ENCODE measurements around the gene KDM5C. TPM values are rescaled to one million over a fixed set of nuclear protein-coding genes. Genes with fewer than 3 reads are reported as not detected.

The KDM5C gene
- total and polyA plus RNA-seq, 9 of the 15 experiments (the other 6 are each of a cell fraction or from before 2014, with no cell fraction given) = 0.62 to 136 (median 52.4) TPM

DNA sequence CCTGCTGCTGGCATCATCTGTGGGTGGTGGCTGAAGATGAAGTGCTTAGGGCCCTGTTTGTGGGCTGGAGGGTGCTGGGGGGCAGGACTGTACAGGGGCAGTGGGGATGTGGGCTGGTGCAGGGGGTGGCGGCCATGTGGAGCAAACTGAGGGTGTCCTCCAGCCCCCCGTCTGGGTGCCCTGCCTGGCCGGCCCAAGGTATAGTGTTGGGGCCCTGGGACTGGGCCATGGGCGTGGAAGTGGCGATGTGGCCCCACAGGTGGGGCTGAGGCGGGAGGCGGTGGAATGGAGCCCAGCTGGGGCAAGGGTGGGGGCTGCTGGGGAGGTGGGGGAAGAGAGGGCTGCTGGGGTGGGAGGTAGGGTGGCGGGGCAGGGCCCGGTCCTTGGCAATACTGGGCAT lies 9.5 kb upstream of the KDM5C start:
- FAIRE-seq = no peak
- TF ChIP-seq POLR2G (IDR thresholded peaks at IDR 0.05; ENCODE audit: low read depth, low read length) (peak; percentile 51; the same call in 1 of the 2 replicates), ZNF133 (CRISPR knock-in tag; IDR thresholded peaks at IDR 0.05) (no peak)
- Histone ChIP-seq H3K4me1 (replicated peaks in 1 of 2; ENCODE audit: control insufficient read depth in 2 of 2, insufficient read depth in 2 of 2, low read length in 2 of 2) (peaks cover 5 to 13% of the 10 kb centered on the region in 2 experiments; a peak in 2 of 5 replicates), H3K27me3 (ENCODE audit: control insufficient read depth in 2 of 2, insufficient read depth in 2 of 2, low read length in 2 of 2) (no peaks in the 10 kb centered on the region), H3K9me3 (replicated peaks; ENCODE audit: control insufficient read depth, insufficient read depth, low read depth, low read length) (no peaks in the 10 kb centered on the region), H3K79me2 (ENCODE audit: control insufficient read depth, insufficient read depth, low read length) (no peaks in the 10 kb centered on the region), H3K36me3 (ENCODE audit: control insufficient read depth, insufficient read depth, low read length) (peaks cover 25% of the 10 kb centered on the region; the same call in 2 of the 3 replicates), H3K4me3 (no peak overlapping the region), H4K20me1 (replicated peaks; ENCODE audit: control insufficient read depth, insufficient read depth, low read length) (no peaks in the 10 kb centered on the region; the same call in 1 of the 2 replicates), H3K9ac (ENCODE audit: insufficient read depth in 1 of 2, low read depth in 2 of 2, low read length in 2 of 2) (no peak overlapping the region), H3K27ac (ENCODE audit: extremely low read depth, low read depth, low read length) (no peak overlapping the region), H3K9me1 (ENCODE audit: control insufficient read depth, insufficient read depth, low read length) (no peaks in the 10 kb centered on the region), H2AFZ (ENCODE audit: low read depth, low read length) (no peak overlapping the region), H3K4me2 (ENCODE audit: insufficient read depth, low read length) (no peak overlapping the region)
- WGBS (ENCODE audit: insufficient coverage, low coverage, missing lambda C conversion rate) = 89% methylated on average over 3 of the region's 9 CpGs
- ChIA-PET POLR2A (no interaction called here), CTCF (ENCODE audit: low intra/inter-chr PET ratio) (no interaction called here)
- ATAC-seq = no peak
- intact Hi-C loops (cut with micrococcal nuclease) (no loop called here), in situ Hi-C loops (cut with MboI) (no loop called here)
- DNase-seq (ENCODE audit: extremely low read depth in 1 of 4, low spot score in 3 of 4) = no peak
- no TSS peak for BruUV-seq (replicated peaks)

DNA sequence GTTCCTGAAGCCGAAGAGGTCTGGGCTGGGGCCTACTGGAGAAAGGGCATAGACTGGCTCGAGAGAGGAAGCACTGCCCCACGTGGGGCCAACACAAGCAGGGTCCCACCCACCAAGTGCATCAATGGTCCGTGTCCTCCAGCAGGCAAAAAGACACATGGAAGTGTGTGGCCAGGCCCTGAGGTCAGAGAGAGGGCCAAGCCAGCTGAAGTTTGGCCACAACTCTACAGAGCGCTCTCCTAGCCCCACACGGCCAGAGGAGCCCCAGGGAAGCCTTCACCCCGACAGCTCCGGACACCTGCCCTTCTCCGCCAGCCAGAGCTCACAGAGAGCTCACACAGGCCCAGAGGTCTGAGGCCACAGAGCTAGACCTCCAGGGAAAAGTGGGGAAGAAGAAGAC lies 8.5 kb upstream of the KDM5C start:
- Histone ChIP-seq H3K4me2 (ENCODE audit: insufficient read depth, low read length) (no peak overlapping the region), H3K9ac (ENCODE audit: insufficient read depth in 1 of 2, low read depth in 2 of 2, low read length in 2 of 2) (no peak overlapping the region; a peak in 1 of 4 replicates), H2AFZ (ENCODE audit: low read depth, low read length) (no peak overlapping the region), H3K36me3 (ENCODE audit: control insufficient read depth, insufficient read depth, low read length) (peaks cover 18% of the 10 kb centered on the region; the same call in 2 of the 3 replicates), H3K27me3 (ENCODE audit: control insufficient read depth in 2 of 2, insufficient read depth in 2 of 2, low read length in 2 of 2) (no peaks in the 10 kb centered on the region), H4K20me1 (replicated peaks; ENCODE audit: control insufficient read depth, insufficient read depth, low read length) (no peaks in the 10 kb centered on the region; the same call in 1 of the 2 replicates), H3K9me3 (replicated peaks; ENCODE audit: control insufficient read depth, insufficient read depth, low read depth, low read length) (no peaks in the 10 kb centered on the region), H3K4me3 (no peak overlapping the region), H3K9me1 (ENCODE audit: control insufficient read depth, insufficient read depth, low read length) (no peaks in the 10 kb centered on the region), H3K27ac (ENCODE audit: extremely low read depth, low read depth, low read length) (no peak overlapping the region), H3K79me2 (ENCODE audit: control insufficient read depth, insufficient read depth, low read length) (no peaks in the 10 kb centered on the region), H3K4me1 (replicated peaks in 1 of 2; ENCODE audit: control insufficient read depth in 2 of 2, insufficient read depth in 2 of 2, low read length in 2 of 2) (peaks cover 5 to 13% of the 10 kb centered on the region in 2 experiments; a peak in 2 of 5 replicates)
- in situ Hi-C loops (cut with MboI) (no loop called here), intact Hi-C loops (cut with micrococcal nuclease) (no loop called here)
- 84% methylated on average over 3 of the region's 9 CpGs for WGBS (ENCODE audit: insufficient coverage, low coverage, missing lambda C conversion rate)
- FAIRE-seq (no peak), DNase-seq (ENCODE audit: extremely low read depth in 1 of 4, low spot score in 3 of 4) (no peak), ATAC-seq (no peak; the same call in 2 of the 3 replicates)
- BruUV-seq (replicated peaks) = no TSS peak
- POLR2A ChIA-PET = interaction anchor here (1.0 kb wide), 1 partner anchor 8 kb away, joined by 4 read pairs; the partner anchor contains the start of gene KDM5C
- CTCF ChIA-PET (ENCODE audit: low intra/inter-chr PET ratio) = no interaction called here
- TF ChIP-seq RBM22 (IDR thresholded peaks at IDR 0.05; ENCODE audit: low read depth, low read length, poor library complexity, severe bottlenecking) = peak; percentile 44
- TF ChIP-seq POLR2G (IDR thresholded peaks at IDR 0.05; ENCODE audit: low read depth, low read length) = peak; percentile 51
- TF ChIP-seq RBFOX2 (IDR thresholded peaks at IDR 0.05; ENCODE audit: low read depth, low read length) = peak; percentile 37; the same call in 1 of the 2 replicates
- TF ChIP-seq GABPB2 (CRISPR knock-in tag; conservative IDR thresholded peaks at IDR 0.05) = no peak
